Suprapubic skin (tissue), 3 donors: Measurements from ENCODE around the gene SMIM21.

Experiments used
- CTCF ChIP-seq, 2 donors: fragments of 200-600 bp in 1 of 2; fragments of 450-650 bp in 1 of 2; sonication (generic) in 1 of 2; IDR thresholded peaks; one replicate each; pipeline ENCODE4 v1.5.1; 2016 to 2019; ENCODE audit warnings: antibody characterized with exemption in 2 of 2, mild to moderate bottlenecking in 1 of 2, moderate library complexity in 1 of 2
- EP300 ChIP-seq: sonication (generic); formaldehyde crosslinking; IDR thresholded peaks from one replicate; pipeline ENCODE4 v1.6.1; 2017; ENCODE audit warnings: antibody characterized with exemption
- POLR2A ChIP-seq, 2 donors: fragments of 450-650 bp; IDR thresholded peaks; one replicate each; pipeline ENCODE4 v1.6.1; 2017; ENCODE audit warnings: antibody characterized with exemption in 2 of 2, mild to moderate bottlenecking in 2 of 2, moderate library complexity in 2 of 2

- TF ChIP-seq CTCF (IDR thresholded peaks at IDR 0.05) (no peak), EP300 (no peak), POLR2A (IDR thresholded peaks at IDR 0.05) (no peak)
Measured at GRCh38 chr18:75364512-75365253, 62.8 kb downstream of the SMIM21 start.
